ENCODE measurements around the gene HECW1. TPM values are rescaled to one million over a fixed set of nuclear protein-coding genes. Genes with fewer than 3 reads are reported as not detected.
A peak's percentile ranks its signal among the peaks of the same experiment; 100 is the strongest.
"Not testable (repeated sequence)": the region's sequence is repeated elsewhere in the genome, so short reads cannot be mapped to it uniquely, and the experiment has no call there.

The HECW1 gene
- polyA plus RNA-seq, 2 of the 4 experiments (the other 2 are of a cell fraction) = 11.3 TPM

GRCh38 chr7:43596426-43596825 lies 484.0 kb downstream of the HECW1 start:
- ChIA-PET CTCF (interaction anchor here (0.9 to 11.8 kb wide), 5 partner anchors 14 to 664 kb away, joined by 3 to 66 read pairs (median 3); partner anchors contain the start of genes MRPL32, PSMA2 and STK17A), POLR2A (interaction anchor here (2.0 kb wide), 1 partner anchor 14 kb away, joined by 5 read pairs; the partner anchor contains the start of gene STK17A)
- H3K27ac ChIP-seq = peak overlapping the region in 1 of 2 experiments; percentile 60; a peak in 3 of 6 replicates
- not testable (repeated sequence) for H3K4me3 ChIP-seq; FAIRE-seq; ATAC-seq; H3K9me3 ChIP-seq; TF ChIP-seq FOSL2 (IDR thresholded peaks at IDR 0.05)
- WGBS (ENCODE audit: missing lambda C conversion rate) = 45% methylated on average over 5 of the region's 5 CpGs
- DNase-seq (ENCODE audit: low read depth in 1 of 2, low spot score in 1 of 2) = peak in 1 of 2 experiments; percentile 27
- peak overlapping the region; percentile 31; the same call in 2 of the 3 replicates for H3K4me2 ChIP-seq
- H3K4me1 ChIP-seq = peaks cover 30% of the 10 kb centered on the region
- TF ChIP-seq FOSL2 (CRISPR knock-in tag; IDR thresholded peaks at IDR 0.05) (peak; percentile 72), CEBPB (IDR thresholded peaks at IDR 0.05) (peak in 1 of 2 experiments; percentile 40; a peak in 1 of 4 replicates)

- no peak overlapping the region for H3K4me3 ChIP-seq
- no peak for DNase-seq (ENCODE audit: low read depth in 1 of 2, low spot score in 1 of 2)
- H3K4me2 ChIP-seq = no peak overlapping the region
- POLR2A ChIA-PET = no interaction called here
- ATAC-seq = no peak
- CTCF ChIA-PET = interaction anchor here (0.6 to 11.8 kb wide), 3 partner anchors 17 to 100 kb away, joined by 3 to 66 read pairs (median 4); partner anchors contain the start of gene STK17A
- H3K27ac ChIP-seq = no peak overlapping the region
- H3K9me3 ChIP-seq = no peaks in the 10 kb centered on the region
- 82% methylated on average over 3 of the region's 3 CpGs for WGBS (ENCODE audit: missing lambda C conversion rate)
- TF ChIP-seq ZNF302 (CRISPR knock-in tag; IDR thresholded peaks at IDR 0.05) (no peak), FOSL2 (IDR thresholded peaks at IDR 0.05) (no peak), FOSL2 (CRISPR knock-in tag; IDR thresholded peaks at IDR 0.05) (no peak), REST (IDR thresholded peaks at IDR 0.05) (no peak), POLR2AphosphoS2 (conservative IDR thresholded peaks at IDR 0.05; ENCODE audit: low read length) (no peak), GATA3 (IDR thresholded peaks at IDR 0.05; ENCODE audit: borderline replicate concordance) (no peak), RNF2 (IDR thresholded peaks at IDR 0.05; ENCODE audit: borderline replicate concordance, low read depth) (no peak)
- peaks cover 13% of the 10 kb centered on the region for H3K4me1 ChIP-seq
- no peak for FAIRE-seq
Measured at GRCh38 chr7:43600056-43600455, 487.6 kb downstream of the HECW1 start.

- ChIA-PET POLR2A (interaction anchor here (1.5 kb wide), 1 partner anchor 19 kb away, joined by 4 read pairs; the partner anchor contains the start of gene STK17A), CTCF (interaction anchor here (0.6 to 11.8 kb wide), 3 partner anchors 20 to 182 kb away, joined by 3 to 66 read pairs (median 7); partner anchors contain the start of gene STK17A)
- TF ChIP-seq HOXB5 (CRISPR knock-in tag; IDR thresholded peaks at IDR 0.05) (no peak), MYC (IDR thresholded peaks at IDR 0.05; ENCODE audit: borderline replicate concordance, low read length) (no peak), NPAS2 (CRISPR knock-in tag; IDR thresholded peaks at IDR 0.05; ENCODE audit: borderline replicate concordance) (no peak), CTCF (IDR thresholded peaks at IDR 0.05) (no peak), USF2 (IDR thresholded peaks at IDR 0.05) (no peak), BHLHE40 (IDR thresholded peaks at IDR 0.05; ENCODE audit: low read depth, low read length) (no peak), RNF2 (IDR thresholded peaks at IDR 0.05; ENCODE audit: borderline replicate concordance, low read depth) (no peak), ZC3H11A (IDR thresholded peaks at IDR 0.05) (no peak), GATA3 (IDR thresholded peaks at IDR 0.05; ENCODE audit: borderline replicate concordance) (no peak), HEYL (CRISPR knock-in tag; IDR thresholded peaks at IDR 0.05) (no peak), RCOR1 (IDR thresholded peaks at IDR 0.05; ENCODE audit: low read depth, low read length) (no peak), EHMT2 (IDR thresholded peaks at IDR 0.05; ENCODE audit: low read depth) (no peak), RFX5 (IDR thresholded peaks at IDR 0.05) (no peak), REST (IDR thresholded peaks at IDR 0.05) (no peak), NR3C1 (IDR thresholded peaks at IDR 0.05) (no peak), EP300 (IDR thresholded peaks at IDR 0.05) (no peak), HOXB13 (CRISPR knock-in tag; IDR thresholded peaks at IDR 0.05; ENCODE audit: low read depth) (no peak)
- no peak overlapping the region for H3K4me2 ChIP-seq
- 95% methylated on average over 1 of the region's 1 CpG for WGBS (ENCODE audit: missing lambda C conversion rate)
- no peak for ATAC-seq
- no peak overlapping the region for H3K4me3 ChIP-seq
- FAIRE-seq = no peak
- no peaks in the 10 kb centered on the region for H3K4me1 ChIP-seq
- no peak overlapping the region for H3K27ac ChIP-seq
- no peaks in the 10 kb centered on the region for H3K9me3 ChIP-seq
- DNase-seq (ENCODE audit: low read depth in 1 of 2, low spot score in 1 of 2) = no peak
Measured at GRCh38 chr7:43602256-43602655, 489.8 kb downstream of the HECW1 start.
